Measurements from ENCODE around the gene CCK.

CCK gene

DNA sequence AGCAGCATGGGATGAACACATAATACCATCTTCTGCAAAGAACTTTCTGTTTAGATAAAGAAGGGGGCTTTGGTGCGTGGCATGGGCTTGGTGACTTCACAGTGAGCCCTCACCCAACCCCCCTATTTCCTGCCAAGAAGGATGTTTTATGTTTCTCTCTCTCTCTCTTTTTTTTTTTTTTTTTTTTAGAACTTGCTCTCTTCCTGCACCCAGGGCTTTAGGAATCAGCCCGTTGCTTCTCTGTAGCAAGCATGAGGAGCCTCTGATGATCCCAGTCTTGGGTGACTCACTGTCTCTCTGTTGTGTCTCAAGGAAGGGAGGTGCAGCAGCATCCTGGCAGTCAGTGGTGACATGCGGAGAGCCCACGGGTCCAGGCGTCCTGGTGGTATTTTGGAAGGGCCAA, 49.1 kb downstream of the CCK start:
- H3K4me1 ChIP-seq (ENCODE audit: low read depth, poor library complexity, severe bottlenecking), result peaks cover 40% of the 10 kb centered on the region
- no peak for TF ChIP-seq CTCF (conservative IDR thresholded peaks at IDR 0.05; ENCODE audit: low read depth, low read length)
- H3K36me3 ChIP-seq (ENCODE audit: insufficient read depth), result no peaks in the 10 kb centered on the region
- no peaks in the 10 kb centered on the region for H3K27me3 ChIP-seq (ENCODE audit: insufficient read depth, low read depth)
- no peak overlapping the region for H3K4me2 ChIP-seq
- H3K27ac ChIP-seq, result no peak overlapping the region
- H3K9ac ChIP-seq, result no peak overlapping the region
- no peak overlapping the region for H2AFZ ChIP-seq (ENCODE audit: low read depth)
- H3K4me3 ChIP-seq (IDR thresholded peaks at IDR 0.05; ENCODE audit: insufficient read depth, low read depth, low read length), result no peak overlapping the region
- no peaks in the 10 kb centered on the region for H3K79me2 ChIP-seq (ENCODE audit: insufficient read depth, low read depth)
- H4K20me1 ChIP-seq (ENCODE audit: insufficient read depth), result no peaks in the 10 kb centered on the region

- H2AFZ ChIP-seq (ENCODE audit: low read depth), result no peak overlapping the region
- no peak overlapping the region for H3K4me3 ChIP-seq (IDR thresholded peaks at IDR 0.05; ENCODE audit: insufficient read depth, low read depth, low read length)
- no peaks in the 10 kb centered on the region for H3K36me3 ChIP-seq (ENCODE audit: insufficient read depth)
- no peak overlapping the region for H3K27ac ChIP-seq
- no peaks in the 10 kb centered on the region for H4K20me1 ChIP-seq (ENCODE audit: insufficient read depth)
- H3K9ac ChIP-seq, result no peak overlapping the region
- no peaks in the 10 kb centered on the region for H3K27me3 ChIP-seq (ENCODE audit: insufficient read depth, low read depth)
- TF ChIP-seq CTCF (conservative IDR thresholded peaks at IDR 0.05; ENCODE audit: low read depth, low read length), result no peak
- H3K4me1 ChIP-seq (ENCODE audit: low read depth, poor library complexity, severe bottlenecking), result peaks cover 40% of the 10 kb centered on the region
- no peak overlapping the region; the same call in 1 of the 2 replicates for H3K4me2 ChIP-seq
- no peaks in the 10 kb centered on the region for H3K79me2 ChIP-seq (ENCODE audit: insufficient read depth, low read depth)
Observed at GRCh38 chr3:42216302-42216701, 49.7 kb downstream of the CCK start.

DNA sequence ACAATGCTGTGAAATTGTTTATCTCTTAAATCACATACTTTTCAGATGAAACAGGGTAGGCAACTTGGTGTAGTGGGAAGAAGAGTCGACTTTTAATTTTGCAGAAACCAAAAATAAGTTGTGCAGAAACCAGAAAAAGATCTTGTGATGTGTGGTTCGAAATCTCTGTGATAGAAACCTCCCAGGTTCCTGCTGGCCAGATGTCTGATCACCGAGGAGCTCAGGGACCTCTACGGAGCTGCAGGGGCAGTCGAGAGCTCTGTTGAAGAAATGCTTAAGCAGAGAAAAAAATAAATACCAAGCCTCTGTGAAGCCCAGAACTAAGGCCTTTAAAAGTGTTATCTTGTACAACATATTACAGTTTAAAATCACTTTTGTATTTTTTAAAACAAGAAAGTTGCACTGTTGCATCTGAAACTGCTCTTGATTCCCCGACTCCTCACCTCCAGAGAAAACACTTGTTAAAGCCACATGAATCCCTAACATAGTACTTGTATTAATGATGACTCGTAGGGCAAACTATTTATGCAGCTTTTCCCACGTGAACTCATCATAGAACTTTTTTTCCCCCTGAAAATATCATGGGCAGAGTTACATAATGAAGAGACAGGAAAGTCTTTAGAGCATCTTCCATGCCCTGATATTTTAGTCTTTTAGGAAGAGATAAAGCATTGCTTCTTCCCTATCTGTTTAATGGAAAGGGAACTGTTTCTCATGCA, 51.3 kb downstream of the CCK start:
- Histone ChIP-seq H3K4me1 (ENCODE audit: low read depth, poor library complexity, severe bottlenecking) (peaks cover 40% of the 10 kb centered on the region), H4K20me1 (ENCODE audit: insufficient read depth) (no peaks in the 10 kb centered on the region), H3K36me3 (ENCODE audit: insufficient read depth) (no peaks in the 10 kb centered on the region), H2AFZ (ENCODE audit: low read depth) (no peak overlapping the region), H3K4me3 (IDR thresholded peaks at IDR 0.05; ENCODE audit: insufficient read depth, low read depth, low read length) (no peak overlapping the region), H3K27ac (peak overlapping the region; percentile 40; the same call in 1 of the 2 replicates), H3K4me2 (peak overlapping the region; percentile 57), H3K9ac (no peak overlapping the region), H3K79me2 (ENCODE audit: insufficient read depth, low read depth) (no peaks in the 10 kb centered on the region), H3K27me3 (ENCODE audit: insufficient read depth, low read depth) (no peaks in the 10 kb centered on the region)
- no peak for TF ChIP-seq CTCF (conservative IDR thresholded peaks at IDR 0.05; ENCODE audit: low read depth, low read length)

DNA sequence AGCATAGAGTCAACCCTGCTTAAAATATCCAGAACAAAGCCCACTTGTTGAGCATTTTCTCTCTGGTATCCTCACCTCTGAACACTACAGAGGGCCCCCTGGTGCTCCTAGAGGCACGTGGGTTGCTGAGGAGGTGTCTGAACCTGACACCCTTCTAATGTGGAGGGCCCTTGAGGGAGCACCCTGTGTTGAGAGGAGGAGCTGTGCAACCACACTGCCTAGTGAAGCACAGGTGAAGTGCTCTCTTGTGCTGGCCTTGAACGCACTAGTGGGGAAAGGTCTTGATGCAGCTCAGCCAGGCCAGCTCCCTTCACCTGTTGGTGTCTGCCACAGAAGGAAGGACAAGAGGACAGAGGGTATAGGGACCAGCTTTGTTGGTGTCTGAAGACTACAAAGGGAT, 51.9 kb downstream of the CCK start:
- H4K20me1 ChIP-seq (ENCODE audit: insufficient read depth), result no peaks in the 10 kb centered on the region
- no peak overlapping the region for H2AFZ ChIP-seq (ENCODE audit: low read depth)
- H3K27ac ChIP-seq, result peak overlapping the region; percentile 40; the same call in 1 of the 2 replicates
- no peak overlapping the region for H3K9ac ChIP-seq
- no peak for TF ChIP-seq CTCF (conservative IDR thresholded peaks at IDR 0.05; ENCODE audit: low read depth, low read length)
- no peaks in the 10 kb centered on the region for H3K36me3 ChIP-seq (ENCODE audit: insufficient read depth)
- H3K4me1 ChIP-seq (ENCODE audit: low read depth, poor library complexity, severe bottlenecking), result peaks cover 40% of the 10 kb centered on the region
- H3K4me3 ChIP-seq (IDR thresholded peaks at IDR 0.05; ENCODE audit: insufficient read depth, low read depth, low read length), result no peak overlapping the region
- H3K79me2 ChIP-seq (ENCODE audit: insufficient read depth, low read depth), result no peaks in the 10 kb centered on the region
- H3K4me2 ChIP-seq, result peak overlapping the region; percentile 57
- no peaks in the 10 kb centered on the region for H3K27me3 ChIP-seq (ENCODE audit: insufficient read depth, low read depth)

Data from KMS-11 (cell line).